SIG-M5 (cell line): ENCODE measurements around the gene ELL2.
"Not testable (repeated sequence)": the region's sequence is repeated elsewhere in the genome, so short reads cannot be mapped to it uniquely, and the experiment has no call there.

Source experiments
- DNase-seq: peaks from one replicate; lab custom pipeline; 2025; lab: John Stamatoyannopoulos, UW

ELL2 gene

DNA sequence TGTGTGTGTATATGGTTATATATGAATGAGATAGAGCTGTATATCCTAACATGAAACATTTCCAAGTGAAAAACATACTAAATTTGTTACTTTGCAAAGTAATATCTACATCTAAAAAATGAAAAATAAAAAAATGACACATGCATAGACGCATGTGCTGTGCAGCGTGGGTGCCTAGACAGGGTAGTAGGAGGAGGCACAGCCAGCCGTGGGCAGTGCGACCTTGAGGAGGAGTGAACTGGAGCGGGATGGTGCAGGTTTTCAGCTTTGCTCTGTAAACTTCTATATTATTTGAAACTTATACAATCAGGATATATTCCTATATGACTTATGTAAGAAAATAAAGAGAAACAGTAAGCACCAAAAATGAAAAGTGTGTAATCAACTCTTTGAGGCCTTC, 124.2 kb downstream of the ELL2 start:
- no peak for DNase-seq

- not testable (repeated sequence) for DNase-seq
These were observed 124.7 kb downstream of the ELL2 start for GRCh38 chr5:95836971-95837370.

GRCh38 chr5:95836544-95836943, 125.1 kb downstream of the ELL2 start:
- no peak for DNase-seq

DNA sequence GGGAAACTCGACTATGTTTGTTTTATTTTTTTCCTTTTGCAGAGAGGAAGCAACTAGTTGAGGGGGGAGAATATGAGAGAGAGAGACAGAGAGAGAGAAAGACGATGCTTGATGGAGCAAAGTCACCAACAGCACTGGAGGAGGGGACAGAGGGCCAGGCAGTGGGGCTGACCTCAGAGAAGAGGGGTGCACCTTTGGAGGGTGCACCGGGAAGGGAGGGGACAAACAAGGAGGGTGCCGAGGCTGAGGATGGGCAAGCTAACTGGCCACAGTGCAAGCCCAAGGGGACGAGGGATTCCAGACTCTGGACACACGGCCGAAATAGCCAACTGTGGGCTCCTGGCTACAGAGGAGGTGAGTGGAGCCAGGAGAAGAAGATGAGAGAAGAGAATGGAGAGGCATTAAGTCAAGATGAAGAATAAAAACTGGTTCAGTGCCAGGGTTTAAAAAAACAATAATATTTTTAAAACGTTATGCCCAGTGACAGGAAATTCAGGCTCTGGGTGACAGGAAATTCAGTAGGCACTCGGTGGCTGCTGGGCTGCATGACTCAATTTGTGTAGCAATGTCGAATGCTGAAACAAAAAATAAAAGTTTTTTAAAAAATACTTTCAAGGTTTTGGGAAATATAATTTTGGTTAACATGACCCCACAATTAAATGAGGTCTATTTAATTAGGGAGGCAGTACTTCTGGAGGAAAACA, 125.8 kb downstream of the ELL2 start:
- no peak for DNase-seq
